H9 (cell line): ENCODE data around the gene RESP18. TPM values are rescaled to one million over a fixed set of nuclear protein-coding genes. Genes with fewer than 3 reads are reported as not detected.

Source experiments
- DNase-seq: peaks from one replicate; pipeline ENCODE4 v3.0.0-alpha.2; 2017
- H2AFZ ChIP-seq: one replicate; pipeline ENCODE4 v1.6.1; 2013; ENCODE audit warnings: mild to moderate bottlenecking, low read length, control low read depth, moderate library complexity
- H2AK5ac ChIP-seq: 2 replicates; pipeline ENCODE4 v1.6.1; 2013; ENCODE audit warnings: low read length, control low read depth, mixed read lengths; ENCODE audit not compliant: insufficient read length
- H2BK120ac ChIP-seq: one replicate; pipeline ENCODE4 v1.6.1; 2013; ENCODE audit warnings: low read depth, mild to moderate bottlenecking, low read length, control low read depth, inconsistent platforms; ENCODE audit not compliant: poor library complexity, severe bottlenecking
- H2BK12ac ChIP-seq: 2 replicates; pipeline ENCODE4 v1.6.1; 2013; ENCODE audit warnings: low read length, control low read depth, mixed read lengths, low read depth; ENCODE audit not compliant: insufficient read length
- H2BK15ac ChIP-seq: 2 replicates; pipeline ENCODE4 v1.6.1; 2013; ENCODE audit warnings: low read depth, low read length, control low read depth
- H2BK20ac ChIP-seq: one replicate; pipeline ENCODE4 v1.6.1; 2013; ENCODE audit warnings: low read depth, mild to moderate bottlenecking, low read length, control low read depth, inconsistent platforms; ENCODE audit not compliant: poor library complexity, severe bottlenecking
- H2BK5ac ChIP-seq: 2 replicates; pipeline ENCODE4 v1.6.1; 2013; ENCODE audit warnings: low read length, control low read depth, mixed read lengths; ENCODE audit not compliant: insufficient read length
- H3K14ac ChIP-seq: 2 replicates; pipeline ENCODE4 v1.6.1; 2013; ENCODE audit warnings: low read length, control low read depth; ENCODE audit not compliant: insufficient read depth
- H3K18ac ChIP-seq: 2 replicates; pipeline ENCODE4 v1.6.1; 2013; ENCODE audit warnings: low read depth, mild to moderate bottlenecking, mixed read lengths, low read length, control low read depth; ENCODE audit not compliant: insufficient read length
- H3K23ac ChIP-seq: 2 replicates; pipeline ENCODE4 v1.6.1; 2013; ENCODE audit warnings: low read length, control low read depth, mixed read lengths, low read depth; ENCODE audit not compliant: insufficient read length
- H3K23me2 ChIP-seq: 2 replicates; pipeline ENCODE4 v1.6.1; 2013; ENCODE audit warnings: low read depth, mild to moderate bottlenecking, mixed read lengths, low read length, control low read depth; ENCODE audit not compliant: insufficient read length, poor library complexity, severe bottlenecking
- H3K27ac ChIP-seq: 2 replicates; pipeline ENCODE4 v1.5.1; 2013; ENCODE audit warnings: low read length, control low read depth, mixed read lengths, low read depth; ENCODE audit not compliant: insufficient read length
- H3K27me3 ChIP-seq: 2 replicates; pipeline ENCODE4 v1.6.1; 2013; ENCODE audit warnings: low read length, control low read depth, inconsistent platforms; ENCODE audit not compliant: insufficient read depth
- H3K4ac ChIP-seq: 2 replicates; pipeline ENCODE4 v1.6.1; 2013; ENCODE audit warnings: low read depth, mild to moderate bottlenecking, control low read depth, inconsistent platforms, low read length, moderate library complexity
- H3K4me1 ChIP-seq: 2 replicates; pipeline ENCODE4 v1.6.1; 2013; ENCODE audit warnings: low read length, control low read depth, inconsistent platforms; ENCODE audit not compliant: insufficient read depth
- H3K4me2 ChIP-seq: 2 replicates; pipeline ENCODE4 v1.6.1; 2013; ENCODE audit warnings: low read length, control low read depth, mixed read lengths; ENCODE audit not compliant: insufficient read length, insufficient read depth
- H3K56ac ChIP-seq: 2 replicates; pipeline ENCODE4 v1.6.1; 2013; ENCODE audit warnings: low read depth, mild to moderate bottlenecking, mixed read lengths, low read length, control low read depth; ENCODE audit not compliant: insufficient read length
- H3K79me1 ChIP-seq: 2 replicates; pipeline ENCODE4 v1.6.1; 2013; ENCODE audit warnings: low read depth, mild to moderate bottlenecking, moderate library complexity, low read length, control low read depth, inconsistent platforms; ENCODE audit not compliant: insufficient read depth, poor library complexity, severe bottlenecking
- H3K79me2 ChIP-seq: 2 replicates; pipeline ENCODE4 v1.6.1; 2013; ENCODE audit warnings: low read length, control low read depth, inconsistent platforms; ENCODE audit not compliant: insufficient read depth
- H3K9ac ChIP-seq: 2 replicates; pipeline ENCODE4 v1.6.1; 2013; ENCODE audit warnings: low read length, control low read depth, mixed read lengths; ENCODE audit not compliant: insufficient read length; ENCODE audit errors: extremely low read depth
- H3K9me3 ChIP-seq: one replicate; pipeline ENCODE4 v1.6.1; 2013; ENCODE audit warnings: low read depth, low read length, inconsistent platforms; ENCODE audit not compliant: control insufficient read depth
- H3T11ph ChIP-seq: one replicate; pipeline ENCODE4 v1.6.1; 2013; ENCODE audit warnings: mild to moderate bottlenecking, low read length, control low read depth, inconsistent platforms
- H4K20me1 ChIP-seq: one replicate; pipeline ENCODE4 v1.6.1; 2013; ENCODE audit not compliant: control insufficient read depth, insufficient read length, insufficient read depth
- H4K5ac ChIP-seq: 2 replicates; pipeline ENCODE4 v1.6.1; 2013; ENCODE audit warnings: low read depth, mild to moderate bottlenecking, mixed read lengths, low read length, control low read depth; ENCODE audit not compliant: insufficient read length
- H4K8ac ChIP-seq: replicated peaks from 2 replicates; pipeline ENCODE4 v1.6.1; 2013; ENCODE audit warnings: low read length, control low read depth, mixed read lengths, low read depth; ENCODE audit not compliant: insufficient read length
- H4K91ac ChIP-seq: 2 replicates; pipeline ENCODE4 v1.6.1; 2013; ENCODE audit warnings: low read depth, mild to moderate bottlenecking, moderate library complexity, mixed read lengths, low read length, control low read depth; ENCODE audit not compliant: insufficient read length
- H3K27ac Mint-ChIP-seq, 3 experiments: 2 replicates in 2 of 3; 3 replicates in 1 of 3; pipeline ENCODE4 v1.8.0; 2020 to 2021; ENCODE audit warnings: mixed read lengths in 3 of 3, mild to moderate bottlenecking in 1 of 3, moderate library complexity in 1 of 3
- H3K27me3 Mint-ChIP-seq: 2 replicates; pipeline ENCODE4 v1.8.0; 2021; ENCODE audit warnings: low read depth, mild to moderate bottlenecking, moderate library complexity, mixed read lengths
- H3K36me3 Mint-ChIP-seq, 3 experiments: 2 replicates in 2 of 3; 3 replicates in 1 of 3; pipeline ENCODE4 v1.8.0; 2020 to 2021; ENCODE audit warnings: low read depth in 3 of 3, mixed read lengths in 3 of 3; ENCODE audit not compliant: insufficient read depth in 1 of 3
- H3K4me1 Mint-ChIP-seq, 2 experiments: 2 replicates each; pipeline ENCODE4 v1.8.0; 2020; ENCODE audit warnings: mixed read lengths in 2 of 2
- H3K4me3 Mint-ChIP-seq, 2 experiments: 2 replicates in 1 of 2; 3 replicates in 1 of 2; pipeline ENCODE4 v1.8.0; 2020 to 2021; ENCODE audit warnings: mild to moderate bottlenecking in 2 of 2, mixed read lengths in 2 of 2, moderate library complexity in 1 of 2
- H3K9me3 Mint-ChIP-seq, 2 experiments: 2 replicates in 1 of 2; 3 replicates in 1 of 2; pipeline ENCODE4 v1.8.0; 2020; ENCODE audit warnings: mild to moderate bottlenecking in 2 of 2, mixed read lengths in 2 of 2, moderate library complexity in 1 of 2
- CTCF ChIP-seq: fragments of 200-600 bp; sonication (generic); conservative IDR thresholded peaks from 3 replicates; pipeline ENCODE4 v1.8.0; 2021; ENCODE audit warnings: antibody characterized with exemption, mild to moderate bottlenecking
- WGBS: extraction: QIAGEN DNeasy Blood & Tissue Kit; methylation state at CpG from one replicate; pipeline ENCODE4 v1.1.7; 2013; ENCODE audit warnings: missing lambda C conversion rate, low lambda C conversion rate, mixed read lengths; ENCODE audit not compliant: insufficient read length; ENCODE audit errors: extremely low coverage; 5-methylcytosine and 5-hydroxymethylcytosine counted together
- total RNA-seq: library from RNA; stranded (reverse); gene quantifications from 2 replicates; pipeline ENCODE4 v1.2.1, GENCODE V29; 2021

The RESP18 gene
- total RNA-seq, 1 experiment from 2014 or later, result not detected

- Histone ChIP-seq H3K9me3 (no peaks in the 10 kb centered on the region), H4K91ac (no peak overlapping the region), H3K79me1 (no peaks in the 10 kb centered on the region), H2BK120ac (no peak overlapping the region), H3K27me3 (no peaks in the 10 kb centered on the region), H3T11ph (no peak overlapping the region), H3K9ac (no peak overlapping the region), H3K56ac (no peak overlapping the region), H3K4me1 (no peaks in the 10 kb centered on the region), H3K14ac (no peak overlapping the region), H3K4me2 (no peak overlapping the region), H3K23ac (no peak overlapping the region), H4K8ac (no peak overlapping the region), H2AFZ (no peak overlapping the region), H2AK5ac (no peak overlapping the region), H3K18ac (no peak overlapping the region), H2BK12ac (no peak overlapping the region), H2BK5ac (no peak overlapping the region), H3K23me2 (no peaks in the 10 kb centered on the region), H4K20me1 (no peaks in the 10 kb centered on the region), H3K4ac (no peak overlapping the region), H2BK15ac (no peak overlapping the region), H4K5ac (no peak overlapping the region), H3K27ac (no peak overlapping the region), H2BK20ac (no peak overlapping the region), H3K79me2 (no peaks in the 10 kb centered on the region)
- WGBS, result no CpG with 5 or more reads among the region's 9 CpGs
- Mint-ChIP-seq H3K9me3 (no peaks in the 10 kb centered on the region), H3K27ac (no peak overlapping the region), H3K4me1 (peaks cover 4 to 12% of the 10 kb centered on the region in 2 experiments; a peak in 2 of 4 replicates), H3K36me3 (peaks cover 32 to 63% (median 57%) of the 10 kb centered on the region in 3 experiments; a peak in 6 of 7 replicates), H3K27me3 (no peaks in the 10 kb centered on the region), H3K4me3 (no peak overlapping the region)
- no peak for DNase-seq
- no peak for TF ChIP-seq CTCF
Measured at GRCh38 chr2:219381448-219381847, 48.9 kb upstream of the RESP18 start.
